HepG2 (cell line): ENCODE results near the gene GTF2A2. TPM values are rescaled to one million over a fixed set of nuclear protein-coding genes. Genes with fewer than 3 reads are reported as not detected.

Experiments used
- CREB1 ChIP-seq, 2 experiments: fragments of 450-650 bp in 1 of 2; IDR thresholded peaks; 2 replicates each; pipeline ENCODE4 v1.6.1; 2016 to 2017; ENCODE audit warnings: control low read depth in 1 of 2, mild to moderate bottlenecking in 1 of 2, missing compliant biosample characterization in 1 of 2, missing genetic modification characterization in 1 of 2
- ELF4 ChIP-seq: sonication (generic); formaldehyde crosslinking; IDR thresholded peaks from 2 replicates; pipeline ENCODE4 v1.5.0; 2020; ENCODE audit warnings: missing genetic modification reagents, mild to moderate bottlenecking, moderate library complexity, borderline replicate concordance
- MTA3 ChIP-seq: sonication (generic); formaldehyde crosslinking; IDR thresholded peaks from 2 replicates; pipeline ENCODE4 v1.4.0; 2020; ENCODE audit warnings: missing genetic modification reagents
- POLR2A ChIP-seq, 2 experiments: IDR thresholded peaks; 2 replicates each; pipeline ENCODE4 v1.6.1; 2011; ENCODE audit warnings: low read depth in 2 of 2, low read length in 2 of 2, mild to moderate bottlenecking in 1 of 2, moderate library complexity in 1 of 2; ENCODE audit not compliant: insufficient read depth in 1 of 2
- SOX13 ChIP-seq, 3 experiments: fragments of 450-650 bp in 1 of 3; sonication (generic) in 1 of 3; formaldehyde crosslinking in 1 of 3; IDR thresholded peaks in 2 of 3; conservative IDR thresholded peaks in 1 of 3; 2 replicates each; pipeline versions ENCODE4 v1.5.0 to v1.6.1; 2016 to 2020; ENCODE audit warnings: antibody characterized with exemption in 1 of 3, mild to moderate bottlenecking in 1 of 3, missing compliant biosample characterization in 1 of 3, missing genetic modification reagents in 1 of 3, moderate library complexity in 1 of 3
- ZNF460 ChIP-seq: sonication (generic); formaldehyde crosslinking; IDR thresholded peaks from 2 replicates; pipeline ENCODE4 v1.5.1; 2020; ENCODE audit warnings: missing genetic modification reagents, mild to moderate bottlenecking, borderline replicate concordance
- ZNF749 ChIP-seq: sonication (generic); formaldehyde crosslinking; IDR thresholded peaks from 2 replicates; pipeline ENCODE4 v1.8.0; 2022; ENCODE audit warnings: mild to moderate bottlenecking, missing genetic modification reagents, moderate library complexity, borderline replicate concordance
- ZNF75D ChIP-seq: sonication (generic); formaldehyde crosslinking; IDR thresholded peaks from 2 replicates; pipeline ENCODE4 v1.8.1; 2023; ENCODE audit warnings: missing genetic modification reagents, mild to moderate bottlenecking, borderline replicate concordance
- ZSCAN30 ChIP-seq: sonication (generic); formaldehyde crosslinking; IDR thresholded peaks from 2 replicates; pipeline ENCODE4 v1.5.0; 2020; ENCODE audit warnings: mild to moderate bottlenecking, missing genetic modification reagents
- polyA plus RNA-seq, 8 experiments: library from polyadenylated mRNA; depleted of rRNA in 3 of 8; stranded (reverse) in 7 of 8; unstranded in 1 of 8; fragments of >200 nt; fragmentation: Illumina TruSeq in 4 of 8; extraction: Trizol in 4 of 8; gene quantifications; 2 replicates each; pipeline versions ENCODE4 v1.2.1 to v1.2.3, GENCODE V29; 2011 to 2016; ENCODE audit warnings: low read depth in 4 of 8, missing spikeins in 1 of 8, mixed read lengths in 1 of 8; ENCODE audit not compliant: insufficient read depth in 1 of 8
- total RNA-seq, 5 experiments: library from RNA; depleted of rRNA; stranded (reverse); fragments of >200 nt; fragmentation: Illumina TruSeq; extraction: Trizol; gene quantifications; 2 replicates each; pipeline ENCODE4 v1.2.3, GENCODE V29; 2016; ENCODE audit warnings: low read depth in 1 of 5
- TF ChIP-seq, protein P1 (sequence below): sonication (generic); formaldehyde crosslinking; IDR thresholded peaks from 2 replicates; pipeline ENCODE4 v1.5.0; 2020; ENCODE audit warnings: mild to moderate bottlenecking, missing genetic modification reagents, borderline replicate concordance
- TF ChIP-seq, protein P2 (sequence below): sonication (generic); formaldehyde crosslinking; IDR thresholded peaks from 2 replicates; pipeline ENCODE4 v1.4.0; 2020; ENCODE audit warnings: missing genetic modification reagents
- TF ChIP-seq, protein P3 (sequence below): sonication (generic); formaldehyde crosslinking; IDR thresholded peaks from 2 replicates; pipeline ENCODE4 v1.5.1; 2020; ENCODE audit warnings: missing genetic modification reagents, mild to moderate bottlenecking, borderline replicate concordance
- TF ChIP-seq, protein P4 (sequence below): sonication (generic); formaldehyde crosslinking; IDR thresholded peaks from 2 replicates; pipeline ENCODE4 v1.4.0; 2020; ENCODE audit warnings: missing genetic modification reagents
- TF ChIP-seq, protein P5 (sequence below): sonication (generic); formaldehyde crosslinking; IDR thresholded peaks from 2 replicates; pipeline ENCODE4 v1.4.0; 2020; ENCODE audit warnings: mild to moderate bottlenecking, missing genetic modification reagents

Gene GTF2A2
- total and polyA plus RNA-seq, 2 of the 13 experiments (the other 11 are each of a cell fraction or from before 2014, with no cell fraction given): 24.4 to 106 TPM

DNA sequence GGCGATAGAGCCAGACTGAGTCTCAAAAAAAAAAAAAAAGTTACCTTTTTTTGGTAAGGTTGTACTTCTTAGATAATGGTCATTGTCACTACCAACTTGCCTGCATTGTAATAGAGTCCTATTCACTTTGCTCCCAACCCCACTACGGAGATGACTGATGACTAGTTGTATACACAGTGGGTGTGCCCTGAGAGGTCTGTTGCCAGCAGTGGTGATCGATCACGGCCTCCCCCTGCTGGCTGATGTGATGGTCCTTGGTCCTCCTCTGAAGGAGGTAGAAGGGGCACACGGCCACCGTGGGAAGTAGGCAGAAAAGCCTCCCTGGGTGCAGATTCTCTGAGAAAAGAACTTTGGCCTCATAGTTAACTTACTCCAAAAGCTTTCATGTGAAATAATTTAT, 35.0 kb downstream of the GTF2A2 start (continued):
- TF ChIP-seq, protein P1, sequence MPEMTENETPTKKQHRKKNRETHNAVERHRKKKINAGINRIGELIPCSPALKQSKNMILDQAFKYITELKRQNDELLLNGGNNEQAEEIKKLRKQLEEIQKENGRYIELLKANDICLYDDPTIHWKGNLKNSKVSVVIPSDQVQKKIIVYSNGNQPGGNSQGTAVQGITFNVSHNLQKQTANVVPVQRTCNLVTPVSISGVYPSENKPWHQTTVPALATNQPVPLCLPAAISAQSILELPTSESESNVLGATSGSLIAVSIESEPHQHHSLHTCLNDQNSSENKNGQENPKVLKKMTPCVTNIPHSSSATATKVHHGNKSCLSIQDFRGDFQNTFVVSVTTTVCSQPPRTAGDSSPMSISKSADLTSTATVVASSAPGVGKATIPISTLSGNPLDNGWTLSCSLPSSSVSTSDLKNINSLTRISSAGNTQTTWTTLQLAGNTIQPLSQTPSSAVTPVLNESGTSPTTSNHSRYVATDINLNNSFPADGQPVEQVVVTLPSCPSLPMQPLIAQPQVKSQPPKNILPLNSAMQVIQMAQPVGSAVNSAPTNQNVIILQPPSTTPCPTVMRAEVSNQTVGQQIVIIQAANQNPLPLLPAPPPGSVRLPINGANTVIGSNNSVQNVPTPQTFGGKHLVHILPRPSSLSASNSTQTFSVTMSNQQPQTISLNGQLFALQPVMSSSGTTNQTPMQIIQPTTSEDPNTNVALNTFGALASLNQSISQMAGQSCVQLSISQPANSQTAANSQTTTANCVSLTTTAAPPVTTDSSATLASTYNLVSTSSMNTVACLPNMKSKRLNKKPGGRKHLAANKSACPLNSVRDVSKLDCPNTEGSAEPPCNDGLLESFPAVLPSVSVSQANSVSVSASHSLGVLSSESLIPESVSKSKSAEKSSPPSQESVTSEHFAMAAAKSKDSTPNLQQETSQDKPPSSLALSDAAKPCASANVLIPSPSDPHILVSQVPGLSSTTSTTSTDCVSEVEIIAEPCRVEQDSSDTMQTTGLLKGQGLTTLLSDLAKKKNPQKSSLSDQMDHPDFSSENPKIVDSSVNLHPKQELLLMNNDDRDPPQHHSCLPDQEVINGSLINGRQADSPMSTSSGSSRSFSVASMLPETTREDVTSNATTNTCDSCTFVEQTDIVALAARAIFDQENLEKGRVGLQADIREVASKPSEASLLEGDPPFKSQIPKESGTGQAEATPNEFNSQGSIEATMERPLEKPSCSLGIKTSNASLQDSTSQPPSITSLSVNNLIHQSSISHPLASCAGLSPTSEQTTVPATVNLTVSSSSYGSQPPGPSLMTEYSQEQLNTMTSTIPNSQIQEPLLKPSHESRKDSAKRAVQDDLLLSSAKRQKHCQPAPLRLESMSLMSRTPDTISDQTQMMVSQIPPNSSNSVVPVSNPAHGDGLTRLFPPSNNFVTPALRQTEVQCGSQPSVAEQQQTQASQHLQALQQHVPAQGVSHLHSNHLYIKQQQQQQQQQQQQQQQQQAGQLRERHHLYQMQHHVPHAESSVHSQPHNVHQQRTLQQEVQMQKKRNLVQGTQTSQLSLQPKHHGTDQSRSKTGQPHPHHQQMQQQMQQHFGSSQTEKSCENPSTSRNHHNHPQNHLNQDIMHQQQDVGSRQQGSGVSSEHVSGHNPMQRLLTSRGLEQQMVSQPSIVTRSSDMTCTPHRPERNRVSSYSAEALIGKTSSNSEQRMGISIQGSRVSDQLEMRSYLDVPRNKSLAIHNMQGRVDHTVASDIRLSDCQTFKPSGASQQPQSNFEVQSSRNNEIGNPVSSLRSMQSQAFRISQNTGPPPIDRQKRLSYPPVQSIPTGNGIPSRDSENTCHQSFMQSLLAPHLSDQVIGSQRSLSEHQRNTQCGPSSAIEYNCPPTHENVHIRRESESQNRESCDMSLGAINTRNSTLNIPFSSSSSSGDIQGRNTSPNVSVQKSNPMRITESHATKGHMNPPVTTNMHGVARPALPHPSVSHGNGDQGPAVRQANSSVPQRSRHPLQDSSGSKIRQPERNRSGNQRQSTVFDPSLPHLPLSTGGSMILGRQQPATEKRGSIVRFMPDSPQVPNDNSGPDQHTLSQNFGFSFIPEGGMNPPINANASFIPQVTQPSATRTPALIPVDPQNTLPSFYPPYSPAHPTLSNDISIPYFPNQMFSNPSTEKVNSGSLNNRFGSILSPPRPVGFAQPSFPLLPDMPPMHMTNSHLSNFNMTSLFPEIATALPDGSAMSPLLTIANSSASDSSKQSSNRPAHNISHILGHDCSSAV: no peak
- no peak for TF ChIP-seq ZSCAN30 (CRISPR knock-in tag)
- TF ChIP-seq CREB1 (IDR thresholded peaks at IDR 0.05): no peak
- TF ChIP-seq CREB1 (CRISPR knock-in tag; IDR thresholded peaks at IDR 0.05): no peak
- TF ChIP-seq, protein P2, sequence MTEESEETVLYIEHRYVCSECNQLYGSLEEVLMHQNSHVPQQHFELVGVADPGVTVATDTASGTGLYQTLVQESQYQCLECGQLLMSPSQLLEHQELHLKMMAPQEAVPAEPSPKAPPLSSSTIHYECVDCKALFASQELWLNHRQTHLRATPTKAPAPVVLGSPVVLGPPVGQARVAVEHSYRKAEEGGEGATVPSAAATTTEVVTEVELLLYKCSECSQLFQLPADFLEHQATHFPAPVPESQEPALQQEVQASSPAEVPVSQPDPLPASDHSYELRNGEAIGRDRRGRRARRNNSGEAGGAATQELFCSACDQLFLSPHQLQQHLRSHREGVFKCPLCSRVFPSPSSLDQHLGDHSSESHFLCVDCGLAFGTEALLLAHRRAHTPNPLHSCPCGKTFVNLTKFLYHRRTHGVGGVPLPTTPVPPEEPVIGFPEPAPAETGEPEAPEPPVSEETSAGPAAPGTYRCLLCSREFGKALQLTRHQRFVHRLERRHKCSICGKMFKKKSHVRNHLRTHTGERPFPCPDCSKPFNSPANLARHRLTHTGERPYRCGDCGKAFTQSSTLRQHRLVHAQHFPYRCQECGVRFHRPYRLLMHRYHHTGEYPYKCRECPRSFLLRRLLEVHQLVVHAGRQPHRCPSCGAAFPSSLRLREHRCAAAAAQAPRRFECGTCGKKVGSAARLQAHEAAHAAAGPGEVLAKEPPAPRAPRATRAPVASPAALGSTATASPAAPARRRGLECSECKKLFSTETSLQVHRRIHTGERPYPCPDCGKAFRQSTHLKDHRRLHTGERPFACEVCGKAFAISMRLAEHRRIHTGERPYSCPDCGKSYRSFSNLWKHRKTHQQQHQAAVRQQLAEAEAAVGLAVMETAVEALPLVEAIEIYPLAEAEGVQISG (CRISPR knock-in tag): no peak
- no peak for TF ChIP-seq ZNF460
- no peak for TF ChIP-seq SOX13 (IDR thresholded peaks at IDR 0.05)
- TF ChIP-seq SOX13 (CRISPR knock-in tag; conservative IDR thresholded peaks at IDR 0.05 in 1 of 2, IDR thresholded peaks at IDR 0.05 in 1 of 2): peak in 1 of 2 experiments; percentile 45; a peak in 1 of 4 replicates
- TF ChIP-seq, protein P3, sequence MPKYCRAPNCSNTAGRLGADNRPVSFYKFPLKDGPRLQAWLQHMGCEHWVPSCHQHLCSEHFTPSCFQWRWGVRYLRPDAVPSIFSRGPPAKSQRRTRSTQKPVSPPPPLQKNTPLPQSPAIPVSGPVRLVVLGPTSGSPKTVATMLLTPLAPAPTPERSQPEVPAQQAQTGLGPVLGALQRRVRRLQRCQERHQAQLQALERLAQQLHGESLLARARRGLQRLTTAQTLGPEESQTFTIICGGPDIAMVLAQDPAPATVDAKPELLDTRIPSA (CRISPR knock-in tag): no peak
- no peak for TF ChIP-seq ELF4 (CRISPR knock-in tag)
- no peak for TF ChIP-seq ZNF749 (CRISPR knock-in tag)
- no peak for TF ChIP-seq MTA3 (CRISPR knock-in tag)
- TF ChIP-seq POLR2A (IDR thresholded peaks at IDR 0.05; ENCODE audit: insufficient read depth in 1 of 2, low read depth in 2 of 2, low read length in 2 of 2): no peak
- no peak for TF ChIP-seq ZNF75D (CRISPR knock-in tag)
- TF ChIP-seq, protein P4, sequence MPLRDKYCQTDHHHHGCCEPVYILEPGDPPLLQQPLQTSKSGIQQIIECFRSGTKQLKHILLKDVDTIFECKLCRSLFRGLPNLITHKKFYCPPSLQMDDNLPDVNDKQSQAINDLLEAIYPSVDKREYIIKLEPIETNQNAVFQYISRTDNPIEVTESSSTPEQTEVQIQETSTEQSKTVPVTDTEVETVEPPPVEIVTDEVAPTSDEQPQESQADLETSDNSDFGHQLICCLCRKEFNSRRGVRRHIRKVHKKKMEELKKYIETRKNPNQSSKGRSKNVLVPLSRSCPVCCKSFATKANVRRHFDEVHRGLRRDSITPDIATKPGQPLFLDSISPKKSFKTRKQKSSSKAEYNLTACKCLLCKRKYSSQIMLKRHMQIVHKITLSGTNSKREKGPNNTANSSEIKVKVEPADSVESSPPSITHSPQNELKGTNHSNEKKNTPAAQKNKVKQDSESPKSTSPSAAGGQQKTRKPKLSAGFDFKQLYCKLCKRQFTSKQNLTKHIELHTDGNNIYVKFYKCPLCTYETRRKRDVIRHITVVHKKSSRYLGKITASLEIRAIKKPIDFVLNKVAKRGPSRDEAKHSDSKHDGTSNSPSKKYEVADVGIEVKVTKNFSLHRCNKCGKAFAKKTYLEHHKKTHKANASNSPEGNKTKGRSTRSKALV: no peak
- TF ChIP-seq, protein P5, sequence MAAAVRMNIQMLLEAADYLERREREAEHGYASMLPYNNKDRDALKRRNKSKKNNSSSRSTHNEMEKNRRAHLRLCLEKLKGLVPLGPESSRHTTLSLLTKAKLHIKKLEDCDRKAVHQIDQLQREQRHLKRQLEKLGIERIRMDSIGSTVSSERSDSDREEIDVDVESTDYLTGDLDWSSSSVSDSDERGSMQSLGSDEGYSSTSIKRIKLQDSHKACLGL: no peak
